GM19397 (cell line): Measurements from ENCODE around the gene ARHGAP42.

Source experiments
- ATAC-seq: cut with Tn5 transposase; IDR thresholded peaks from one replicate; pipeline ENCODE4 v1.9.1; 2021; ENCODE audit warnings: mild to moderate bottlenecking, moderate library complexity; ENCODE audit not compliant: unreplicated experiment

ARHGAP42 gene

DNA sequence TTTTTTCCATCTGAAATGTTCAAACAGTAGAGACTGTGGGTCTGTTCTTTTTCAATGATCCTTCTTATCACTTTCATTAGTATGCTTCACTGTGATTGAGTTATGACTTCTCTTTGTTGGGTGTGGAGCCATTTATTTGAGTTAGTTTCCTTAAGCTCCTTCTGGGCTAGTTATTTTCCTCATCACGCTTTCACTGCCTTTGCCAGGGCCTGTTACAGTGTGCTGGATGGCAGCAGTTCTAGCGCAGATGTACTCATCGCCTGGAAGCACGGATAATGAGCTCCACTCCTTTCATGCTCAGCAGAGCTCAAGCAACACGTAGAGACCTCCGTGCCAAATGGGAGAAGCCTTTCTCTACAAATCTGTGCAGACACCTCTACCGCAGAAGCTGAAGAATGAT, 7.0 kb upstream of the ARHGAP42 start:
- ATAC-seq: no peak

DNA sequence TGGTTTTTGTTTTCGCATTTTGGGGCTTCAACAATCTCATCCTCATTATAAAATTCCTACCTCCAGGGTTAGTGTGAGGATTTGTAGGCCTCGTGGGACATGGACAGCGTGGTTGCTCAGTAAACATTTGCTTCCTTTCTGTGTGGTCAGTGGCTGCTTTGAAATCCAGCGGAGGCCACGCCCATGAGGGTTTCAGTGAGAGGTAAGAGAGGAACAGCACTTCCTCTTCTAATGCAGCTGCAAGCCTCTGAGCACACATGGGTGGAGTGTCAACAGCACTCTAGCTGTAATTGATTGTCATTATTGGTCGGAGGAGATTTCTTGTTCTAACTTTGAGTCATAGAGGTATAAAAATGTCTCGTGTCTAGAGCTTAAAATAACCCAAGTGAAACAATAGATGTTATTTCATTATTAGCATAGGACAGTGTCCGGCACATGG, 6.0 kb upstream of the ARHGAP42 start:
- ATAC-seq: peak; percentile 100

DNA sequence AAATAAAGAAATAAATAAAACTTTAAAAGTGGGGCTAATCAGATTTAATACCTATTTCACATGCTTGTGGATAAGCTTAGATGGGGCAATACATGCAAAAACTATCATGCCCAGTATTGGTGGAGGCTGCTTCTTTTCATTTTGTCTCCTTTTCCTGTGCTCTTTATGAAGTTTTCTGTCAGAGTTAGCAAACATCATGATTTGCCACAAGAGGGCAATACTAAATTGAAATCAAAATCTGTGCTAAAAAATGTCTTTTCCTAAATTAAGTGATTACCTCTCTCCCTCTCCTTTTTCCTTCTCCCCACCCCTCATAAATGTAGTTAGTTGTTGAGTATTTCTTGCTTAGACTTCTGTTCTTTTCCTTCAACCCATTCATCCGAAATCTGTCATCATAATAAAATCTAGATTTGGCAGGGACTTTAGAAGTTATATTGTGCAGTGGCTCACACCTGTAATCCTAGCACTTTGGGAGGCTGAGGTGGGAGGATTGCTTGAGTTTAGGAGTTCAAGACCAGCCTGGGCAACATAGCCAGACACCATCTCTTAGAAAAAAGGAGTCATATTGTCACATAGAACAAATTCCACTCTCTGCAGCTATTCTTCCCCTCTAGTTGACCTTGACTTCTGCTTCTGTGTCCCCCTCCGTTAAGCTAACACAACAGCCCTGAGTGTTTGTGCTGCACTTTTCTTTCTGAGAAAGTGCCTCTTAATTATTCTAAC, 4.7 kb upstream of the ARHGAP42 start:
- ATAC-seq: no peak

DNA sequence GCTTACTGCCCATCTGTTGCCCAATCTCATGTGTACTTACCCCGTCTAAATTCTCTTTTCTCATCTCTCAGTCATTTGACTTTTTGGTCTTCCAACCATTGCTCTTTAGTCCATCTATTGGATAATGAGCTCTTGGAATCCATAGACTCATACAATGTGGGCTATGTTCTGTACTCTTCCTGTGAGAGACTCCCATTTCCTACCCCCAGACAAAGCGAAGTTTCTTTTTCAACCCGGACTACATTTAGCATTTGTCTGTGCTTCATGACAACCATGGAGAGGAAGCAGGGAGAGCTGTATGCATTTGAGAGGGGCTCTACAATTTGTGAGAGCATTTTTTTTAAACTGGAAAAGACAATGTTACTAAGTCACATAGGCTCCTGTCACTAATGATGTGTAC, 4.0 kb upstream of the ARHGAP42 start:
- no peak for ATAC-seq

DNA sequence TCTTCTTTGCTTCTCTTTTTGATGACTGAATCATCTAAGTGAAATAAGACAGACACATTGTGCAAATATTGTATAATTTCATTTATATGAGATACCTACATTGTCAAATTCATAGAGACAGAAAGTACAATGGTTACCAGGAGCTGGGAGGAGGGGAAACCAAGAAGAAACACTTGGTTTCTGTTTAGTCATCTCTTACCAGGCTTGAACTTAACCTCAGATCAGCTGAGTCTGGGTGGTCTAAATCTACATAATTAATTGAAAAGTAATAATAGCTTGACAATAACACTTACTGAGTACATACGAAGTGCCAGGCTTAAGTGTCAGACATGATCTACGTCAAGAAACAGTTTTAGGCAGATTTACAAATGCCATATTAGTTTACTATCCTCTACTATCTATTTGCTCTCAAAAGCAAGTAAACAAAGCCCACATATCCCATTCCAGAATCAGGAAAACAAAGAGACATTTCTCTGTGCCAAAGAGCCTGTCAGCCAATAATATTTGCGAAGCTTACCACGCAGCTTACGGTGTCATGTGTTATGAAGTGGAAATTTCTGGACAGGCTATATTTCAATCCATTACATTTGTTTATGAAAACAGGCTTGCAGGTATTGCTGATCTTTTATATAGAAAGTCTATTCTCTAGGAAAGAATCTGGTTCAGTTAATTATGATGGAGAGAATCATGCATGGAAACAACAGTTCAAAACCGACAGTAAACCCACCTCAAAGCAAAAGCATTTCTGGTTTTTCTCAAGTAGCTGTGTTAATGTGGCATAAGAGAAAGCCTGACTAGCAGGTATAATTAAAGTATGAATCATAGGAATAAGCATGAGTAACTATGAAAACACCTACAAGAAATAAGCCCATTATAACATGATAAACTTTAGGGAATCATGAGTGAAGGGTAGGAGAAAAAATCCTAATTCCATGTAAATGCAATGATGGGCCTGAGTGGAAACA, 2.7 kb upstream of the ARHGAP42 start:
- no peak for ATAC-seq

DNA sequence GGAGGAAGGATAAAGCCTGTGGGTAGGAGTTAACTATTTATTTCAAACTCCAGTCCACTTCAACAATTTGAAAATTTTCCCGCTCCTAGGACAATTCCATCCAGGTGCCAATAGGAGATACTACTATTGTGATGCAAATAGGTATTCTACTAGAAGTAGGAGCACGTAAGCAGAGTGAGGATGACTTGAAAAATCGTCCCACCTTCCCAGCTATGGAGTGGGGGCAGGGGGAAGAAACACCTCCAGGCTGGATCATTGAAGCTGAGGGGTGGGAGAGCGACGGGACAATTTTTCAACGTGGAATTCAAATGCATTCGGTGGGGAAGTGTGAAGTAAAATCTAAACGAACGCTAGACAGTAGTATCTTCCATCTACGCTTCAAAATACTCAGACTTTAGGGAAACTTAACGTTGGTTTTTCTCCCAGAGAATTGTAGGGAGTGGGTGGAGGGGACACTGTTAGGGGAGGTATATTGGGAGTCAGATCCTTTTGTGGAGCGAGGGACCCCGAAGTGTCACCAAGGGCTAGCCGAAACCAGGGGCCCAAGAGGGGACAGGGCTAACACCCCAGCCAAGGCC, 523 bp upstream of the ARHGAP42 start:
- no peak for ATAC-seq

DNA sequence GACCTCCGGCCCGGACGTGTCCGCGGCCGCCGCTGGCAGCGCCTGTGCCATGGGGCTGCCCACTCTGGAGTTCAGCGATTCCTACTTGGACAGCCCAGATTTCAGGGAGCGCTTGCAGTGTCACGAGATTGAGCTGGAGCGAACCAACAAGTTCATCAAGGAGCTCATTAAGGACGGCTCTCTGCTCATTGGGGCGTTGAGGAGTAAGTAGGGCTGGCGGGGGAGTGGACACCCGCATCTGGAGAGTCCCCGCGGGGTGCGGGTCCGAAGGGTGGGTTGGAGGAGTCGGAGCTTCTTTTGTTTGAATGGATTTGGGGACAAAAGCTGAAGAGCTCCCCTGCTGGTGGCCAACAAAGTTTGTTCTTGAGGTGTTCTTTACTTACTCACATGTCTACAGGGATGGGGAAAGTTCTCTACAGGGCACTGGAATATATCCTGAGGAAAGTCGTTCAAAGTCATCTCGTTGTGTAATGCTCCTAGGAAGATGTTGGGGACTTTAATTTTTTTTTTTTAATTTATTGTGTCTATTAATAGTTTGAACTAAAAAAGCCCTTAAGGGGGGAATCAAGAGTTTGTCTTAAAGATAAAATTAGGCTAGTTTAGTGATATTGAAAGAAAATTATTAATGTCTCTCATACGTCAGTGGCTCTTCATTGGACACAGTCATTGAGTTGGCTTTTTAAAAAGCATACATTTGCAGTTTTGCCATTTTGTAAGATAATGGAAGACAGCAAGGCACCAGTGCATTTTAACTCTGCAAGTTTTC, 725 bp downstream of the ARHGAP42 start:
- ATAC-seq: peak; percentile 57

DNA sequence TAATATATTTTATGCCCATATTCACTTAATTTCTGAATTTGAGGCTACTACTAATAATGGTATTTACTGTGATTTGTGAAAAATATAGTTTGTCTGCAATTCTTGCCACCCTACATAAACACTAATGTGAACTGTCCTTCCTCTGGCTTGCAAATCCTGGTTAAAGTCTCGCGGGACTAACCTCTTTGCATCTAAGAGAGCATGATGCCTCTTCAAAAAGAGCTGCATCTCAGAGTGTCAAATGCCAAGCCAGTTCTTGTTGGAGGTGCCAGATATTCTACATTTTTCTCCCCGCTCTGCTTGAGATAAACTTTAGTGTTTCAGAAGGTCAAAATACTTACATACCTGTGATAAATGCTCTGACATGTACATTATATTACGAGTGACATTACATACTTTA, 2.1 kb downstream of the ARHGAP42 start:
- ATAC-seq: no peak

DNA sequence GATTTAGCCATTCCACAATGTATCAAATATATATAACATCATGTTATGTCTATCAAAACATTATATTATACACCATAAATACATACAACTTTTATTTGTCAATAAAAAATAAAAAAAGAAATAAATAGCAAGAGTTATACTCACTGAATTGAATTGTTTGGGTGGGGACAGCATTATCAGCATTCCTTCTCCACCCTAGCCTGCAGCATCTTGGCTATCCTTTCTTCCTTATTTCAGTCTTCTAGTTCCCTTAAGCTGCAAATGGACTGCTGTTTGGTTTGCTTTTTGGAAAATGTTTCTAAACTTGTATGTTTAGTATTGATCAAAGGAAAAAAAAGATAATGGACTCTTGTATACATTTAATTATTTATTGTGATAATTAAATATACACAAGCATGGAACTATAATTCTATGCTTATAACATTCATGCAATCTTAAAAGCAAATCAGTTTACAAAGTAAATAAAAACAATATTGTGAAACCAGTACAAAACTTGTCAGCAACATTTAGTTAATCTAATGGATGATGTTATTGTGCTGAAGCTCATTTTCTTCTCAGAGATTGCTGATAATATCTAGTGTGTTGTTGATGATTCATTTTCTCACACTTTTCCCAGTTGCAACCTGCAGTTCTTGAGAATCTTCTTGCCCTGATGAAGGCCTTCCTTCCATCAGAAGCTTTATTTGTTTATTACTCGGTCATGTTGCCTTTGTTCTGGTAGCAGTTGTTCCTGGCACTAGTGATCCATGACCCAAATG, 5.0 kb downstream of the ARHGAP42 start:
- ATAC-seq: no peak

DNA sequence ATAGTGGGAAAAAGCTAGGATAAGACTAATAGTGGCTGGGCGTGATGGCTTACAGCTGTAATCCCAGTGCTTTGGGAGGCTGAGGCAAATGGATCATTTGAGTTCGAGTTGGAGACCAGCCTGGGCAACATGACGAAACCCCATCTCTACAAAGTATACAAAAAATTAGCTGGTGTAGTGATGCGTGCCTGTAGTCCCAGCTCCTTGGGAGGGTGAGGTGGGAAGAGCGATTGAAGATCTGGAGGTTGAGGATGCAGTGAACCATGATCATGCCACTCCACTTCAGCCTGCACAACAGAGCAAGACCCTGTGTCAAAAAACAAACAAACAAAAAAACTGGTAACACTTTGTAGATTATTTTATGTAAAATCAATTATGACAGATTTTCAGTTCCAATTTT, 8.8 kb downstream of the ARHGAP42 start:
- ATAC-seq: no peak

DNA sequence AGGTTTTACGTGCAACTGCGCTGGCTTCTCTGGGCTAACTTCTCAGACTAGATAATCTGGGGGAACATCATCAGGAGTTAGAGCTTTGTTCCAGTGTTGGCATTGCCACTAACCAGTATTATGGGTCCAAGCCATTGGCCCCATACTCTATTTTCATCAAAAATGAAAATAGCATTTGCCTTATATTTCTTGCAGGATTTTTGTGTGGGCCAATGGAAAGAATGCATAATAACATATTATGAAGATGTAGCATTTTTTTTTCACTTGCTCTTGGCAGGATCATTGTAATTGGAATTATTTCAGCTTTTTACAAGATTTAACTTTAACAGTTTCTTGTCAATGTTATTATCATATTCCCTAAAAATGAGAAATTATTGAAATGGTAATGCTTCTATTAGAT, 16.1 kb downstream of the ARHGAP42 start:
- no peak for ATAC-seq

DNA sequence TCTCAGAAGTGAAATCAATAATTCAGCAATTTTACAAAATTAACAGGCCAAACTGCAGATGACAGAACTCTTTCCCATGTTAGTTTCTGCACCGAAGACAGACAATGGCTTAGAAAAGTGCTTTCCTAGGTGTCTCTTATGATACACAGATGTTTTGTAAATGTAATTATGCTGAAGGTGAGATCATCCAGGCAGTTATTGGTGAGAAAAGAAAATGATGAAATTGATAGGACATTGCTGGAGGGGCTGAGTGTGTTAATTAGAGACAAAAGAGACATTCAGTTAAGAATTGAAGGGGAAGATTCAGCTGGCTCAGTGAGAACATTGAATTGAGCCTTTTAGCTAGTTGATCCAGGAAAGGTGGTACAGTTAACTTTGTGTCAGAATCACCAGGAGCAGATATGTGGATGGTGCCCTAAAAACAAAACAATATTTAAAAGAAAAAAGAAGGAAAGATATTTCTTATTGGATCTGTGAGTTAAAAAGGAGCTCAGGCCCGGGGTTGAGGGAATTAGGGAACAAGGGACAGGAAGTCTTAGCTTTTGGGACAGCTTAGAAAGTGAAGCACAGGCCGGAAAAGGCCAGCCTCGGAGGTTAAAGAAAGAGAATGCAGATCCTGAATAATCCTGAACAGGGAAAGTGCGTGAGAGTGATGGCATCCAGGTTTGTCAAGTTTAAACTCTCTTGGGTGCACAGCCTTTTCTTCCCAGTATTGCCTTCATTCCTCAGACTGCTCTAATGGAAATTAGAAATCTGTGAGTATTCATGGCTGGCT, 16.9 kb downstream of the ARHGAP42 start:
- ATAC-seq: no peak

DNA sequence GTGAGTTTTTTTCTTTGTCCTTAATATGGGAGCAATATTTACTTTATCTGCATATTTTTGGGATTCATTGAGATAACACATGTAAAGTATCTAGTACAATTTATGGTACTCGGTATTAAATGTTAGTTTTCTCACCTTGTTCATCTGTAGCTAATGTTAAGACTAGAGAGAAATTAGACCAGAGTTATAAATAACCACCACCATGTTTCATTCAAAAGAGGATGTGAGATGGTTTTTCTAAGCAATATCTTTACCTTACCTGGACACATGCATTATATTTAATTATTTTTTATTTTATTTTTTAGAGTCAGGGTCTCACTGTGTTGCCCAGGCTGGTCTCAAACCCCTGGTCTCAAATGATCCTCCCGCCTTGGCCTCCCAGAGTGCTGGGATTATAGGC, 18.4 kb downstream of the ARHGAP42 start:
- no peak for ATAC-seq

DNA sequence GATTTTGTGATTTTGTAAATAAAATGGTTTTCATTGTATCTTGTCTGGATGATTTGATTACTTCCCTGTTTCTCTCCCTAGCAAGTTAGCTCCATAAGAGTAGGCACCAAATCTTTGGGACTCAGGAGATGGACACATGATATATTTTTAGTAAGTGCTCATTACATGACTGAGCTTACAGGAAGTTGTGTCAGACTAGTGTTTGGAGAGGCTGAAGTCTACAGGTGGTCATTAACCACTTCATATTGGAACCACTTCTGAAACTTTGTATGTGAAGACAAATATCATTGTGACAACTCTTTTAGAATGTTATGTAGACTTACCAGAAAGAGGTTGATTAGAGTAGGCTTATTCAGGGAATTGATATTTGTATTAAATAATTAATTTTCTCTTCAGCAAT, 19.1 kb downstream of the ARHGAP42 start:
- peak; percentile 52 for ATAC-seq

DNA sequence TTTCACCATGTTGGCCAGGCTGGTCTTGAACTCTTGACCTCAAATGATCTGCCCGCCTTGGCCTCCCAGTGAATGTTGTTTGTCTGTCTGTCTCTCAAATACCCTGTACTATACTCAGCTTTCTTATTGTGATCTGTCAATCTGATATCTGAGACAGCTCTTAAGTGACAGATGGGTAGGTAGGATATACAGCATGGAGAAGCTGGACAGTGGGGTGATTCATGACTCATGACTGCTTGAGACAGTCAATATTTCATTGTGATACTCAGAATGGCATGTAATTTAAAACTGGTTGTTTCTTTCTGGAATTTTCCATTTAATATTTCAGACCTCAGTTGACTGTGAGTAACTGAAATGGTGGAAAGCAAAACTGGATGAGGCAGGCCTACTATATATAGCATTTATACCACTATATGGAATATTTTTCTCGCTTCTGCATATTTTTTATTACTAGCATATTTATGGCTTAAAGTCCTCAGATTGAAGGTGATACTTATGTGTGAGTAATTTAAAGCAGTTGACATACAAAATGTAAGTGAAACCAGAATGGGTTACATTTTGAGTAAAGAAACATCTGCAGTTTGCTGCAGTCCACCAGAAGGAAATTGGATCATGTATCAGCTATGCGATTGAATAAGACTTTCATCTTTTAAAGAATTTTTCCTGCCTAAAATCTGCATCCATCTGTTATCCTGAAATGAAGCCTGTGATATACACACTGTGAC, 22.3 kb downstream of the ARHGAP42 start:
- no peak for ATAC-seq

DNA sequence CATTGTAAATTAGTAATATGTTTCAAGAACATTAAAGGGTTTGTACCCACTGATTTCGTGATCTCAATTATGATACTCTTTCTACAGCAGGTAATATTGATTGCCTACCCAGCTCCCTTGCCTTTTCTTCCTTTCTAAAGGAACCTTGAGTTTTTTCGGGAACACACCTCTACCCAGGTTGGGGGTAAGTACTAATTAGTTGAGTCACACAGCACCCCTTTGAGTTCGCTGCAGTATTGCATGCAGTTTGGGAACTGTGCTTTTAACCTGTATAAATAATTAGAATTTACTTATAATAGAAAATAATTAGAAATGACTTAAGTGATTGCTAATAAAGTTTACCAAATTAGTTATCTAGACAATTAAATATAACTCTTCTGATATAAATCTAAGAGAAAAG, 24.9 kb downstream of the ARHGAP42 start:
- no peak for ATAC-seq

DNA sequence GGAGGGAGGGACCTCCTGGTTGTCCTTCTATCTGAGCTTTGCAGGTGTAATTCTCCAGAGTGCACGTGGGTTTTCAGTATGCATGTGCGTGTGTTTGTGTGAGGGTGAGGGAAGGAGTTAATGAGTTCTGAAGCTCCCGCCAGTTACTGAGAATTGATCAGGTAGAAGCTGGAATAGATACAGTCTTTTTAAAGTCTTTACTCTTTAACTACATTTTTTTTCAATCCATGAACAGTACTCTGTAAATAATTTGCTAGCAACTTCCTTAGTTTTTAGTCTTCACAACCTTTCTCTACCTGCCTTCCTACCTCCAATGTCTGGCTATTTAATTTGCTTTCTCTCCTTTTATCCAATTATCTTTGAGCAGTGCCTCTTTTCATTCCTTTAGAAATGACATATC, 25.5 kb downstream of the ARHGAP42 start:
- no peak for ATAC-seq

DNA sequence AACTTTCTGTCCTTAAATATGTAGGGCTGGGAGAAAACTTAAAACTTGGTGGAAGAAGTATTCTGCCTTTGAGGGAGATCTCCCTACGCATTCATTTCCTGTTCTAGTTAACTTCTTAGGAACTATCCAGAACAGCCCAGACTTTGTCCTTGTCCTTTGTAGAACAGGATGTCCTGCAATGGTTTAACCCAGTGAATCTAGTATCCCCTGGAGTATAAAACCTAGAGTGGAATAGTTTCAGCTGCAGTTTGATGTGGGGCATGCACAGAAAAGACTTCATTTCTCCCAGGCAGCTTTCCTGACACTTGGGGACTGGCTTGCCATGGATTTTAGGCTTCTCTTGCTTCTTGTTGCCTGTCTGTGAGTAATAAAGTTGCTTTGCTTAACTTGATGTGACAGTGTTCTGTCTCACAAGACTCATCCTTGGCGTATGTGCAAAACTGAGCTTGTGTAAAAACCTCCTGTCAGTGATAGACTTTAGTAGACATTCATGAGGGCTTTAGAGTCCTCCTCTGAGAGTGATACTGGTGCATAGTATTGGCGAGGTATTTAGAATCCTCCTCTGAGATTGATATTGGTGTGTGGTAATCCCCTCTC, 28.2 kb downstream of the ARHGAP42 start:
- ATAC-seq: no peak
